Fibroblast of villous mesenchyme (primary cell): ENCODE measurements around the gene SLC39A7. TPM values are rescaled to one million over a fixed set of nuclear protein-coding genes. Genes with fewer than 3 reads are reported as not detected.

Experiments
- DNase-seq: peaks from one replicate; pipeline ENCODE4 v3.0.0-alpha.2; 2010; ENCODE audit warnings: low read depth
- H3K4me3 ChIP-seq: 2 replicates; pipeline ENCODE4 v1.5.1; 2011; ENCODE audit warnings: low read depth, mild to moderate bottlenecking, low read length
- CTCF ChIP-seq: IDR thresholded peaks from 2 replicates; pipeline ENCODE4 v1.5.1; 2012; ENCODE audit warnings: low read depth, mild to moderate bottlenecking, low read length; ENCODE audit not compliant: insufficient read depth
- total RNA-seq: library from RNA; depleted of rRNA; stranded (reverse); fragments of >200 nt; gene quantifications from 2 replicates; pipeline ENCODE4 v1.2.3, GENCODE V29; 2012

SLC39A7 gene
- total RNA-seq, 1 donor: 143 TPM

GRCh38 chr6:33201935-33202334 is 1.3 kb downstream of the SLC39A7 start:
- no peak for TF ChIP-seq CTCF

GRCh38 chr6:33202799-33203198 is 2.1 kb downstream of the SLC39A7 start:
- no peak overlapping the region for H3K4me3 ChIP-seq
- DNase-seq: no peak
- TF ChIP-seq CTCF: no peak

More at GRCh38 chr6:33201935-33202334, 1.3 kb downstream of the SLC39A7 start:
- H3K4me3 ChIP-seq: peak overlapping the region; percentile 98
- no peak for DNase-seq

- DNase-seq: no peak
- no peak overlapping the region for H3K4me3 ChIP-seq
- TF ChIP-seq CTCF: no peak
Measured at GRCh38 chr6:33203443-33204164, 2.9 kb downstream of the SLC39A7 start.

GRCh38 chr6:33204165-33204414 is 3.4 kb downstream of the SLC39A7 start:
- DNase-seq: no peak
- H3K4me3 ChIP-seq: no peak overlapping the region
- TF ChIP-seq CTCF: no peak

GRCh38 chr6:33204415-33205190 is 3.9 kb downstream of the SLC39A7 start, which contains the start of gene HSD17B8:
HSD17B8 (plus strand) TSS chr6:33204655; CDS start chr6:33204669, 14 bp downstream.
- DNase-seq: peak; percentile 89
- TF ChIP-seq CTCF: no peak

GRCh38 chr6:33205191-33206026 is 4.7 kb downstream of the SLC39A7 start:
- no peak for TF ChIP-seq CTCF
- H3K4me3 ChIP-seq: peak overlapping the region; percentile 80
- no peak for DNase-seq

More at GRCh38 chr6:33204415-33205190, 3.9 kb downstream of the SLC39A7 start, which contains the start of gene HSD17B8:
- H3K4me3 ChIP-seq: peak within 1 kb of the TSS; percentile 80
